ENCODE results near the gene MAGI2.

Gene MAGI2

DNA sequence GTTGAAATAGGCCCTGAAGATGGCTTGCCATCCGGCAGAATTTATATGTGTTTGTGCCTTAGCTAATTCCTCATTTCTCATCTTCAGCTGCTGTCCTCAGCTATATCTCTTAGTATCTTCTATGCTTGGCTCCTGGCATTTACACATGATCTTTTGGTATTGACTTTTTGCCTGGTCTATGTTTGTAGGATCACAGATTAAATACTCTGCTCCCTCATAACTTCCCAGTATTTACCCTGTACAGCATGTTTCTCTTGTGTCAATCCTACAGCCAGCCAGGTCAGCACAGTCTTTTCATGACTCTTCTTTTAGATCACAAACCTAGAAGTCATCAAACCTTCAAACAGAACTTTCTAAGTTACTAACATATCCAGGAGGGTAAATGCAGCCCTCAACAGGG is 743.8 kb downstream of the MAGI2 start:
- H3K4me1 ChIP-seq (ENCODE audit: insufficient read depth, low read length, poor library complexity, severe bottlenecking), result no peaks in the 10 kb centered on the region
- H3K27me3 ChIP-seq (ENCODE audit: insufficient read depth, low read length, poor library complexity, severe bottlenecking), result no peaks in the 10 kb centered on the region
- H3F3A ChIP-seq (ENCODE audit: low read depth), result no peaks in the 10 kb centered on the region
- no peaks in the 10 kb centered on the region for H3K79me2 ChIP-seq (ENCODE audit: insufficient read depth, low read length)
- no peaks in the 10 kb centered on the region for H3K9me3 ChIP-seq (ENCODE audit: insufficient read depth, low read depth, low read length)
- TF ChIP-seq, protein P1, sequence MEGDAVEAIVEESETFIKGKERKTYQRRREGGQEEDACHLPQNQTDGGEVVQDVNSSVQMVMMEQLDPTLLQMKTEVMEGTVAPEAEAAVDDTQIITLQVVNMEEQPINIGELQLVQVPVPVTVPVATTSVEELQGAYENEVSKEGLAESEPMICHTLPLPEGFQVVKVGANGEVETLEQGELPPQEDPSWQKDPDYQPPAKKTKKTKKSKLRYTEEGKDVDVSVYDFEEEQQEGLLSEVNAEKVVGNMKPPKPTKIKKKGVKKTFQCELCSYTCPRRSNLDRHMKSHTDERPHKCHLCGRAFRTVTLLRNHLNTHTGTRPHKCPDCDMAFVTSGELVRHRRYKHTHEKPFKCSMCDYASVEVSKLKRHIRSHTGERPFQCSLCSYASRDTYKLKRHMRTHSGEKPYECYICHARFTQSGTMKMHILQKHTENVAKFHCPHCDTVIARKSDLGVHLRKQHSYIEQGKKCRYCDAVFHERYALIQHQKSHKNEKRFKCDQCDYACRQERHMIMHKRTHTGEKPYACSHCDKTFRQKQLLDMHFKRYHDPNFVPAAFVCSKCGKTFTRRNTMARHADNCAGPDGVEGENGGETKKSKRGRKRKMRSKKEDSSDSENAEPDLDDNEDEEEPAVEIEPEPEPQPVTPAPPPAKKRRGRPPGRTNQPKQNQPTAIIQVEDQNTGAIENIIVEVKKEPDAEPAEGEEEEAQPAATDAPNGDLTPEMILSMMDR (conservative IDR thresholded peaks at IDR 0.05; ENCODE audit: low read length), result no peak
- TF ChIP-seq EZH2phosphoT487 (IDR thresholded peaks at IDR 0.05; ENCODE audit: borderline replicate concordance), result no peak
- H3K36me3 ChIP-seq (ENCODE audit: insufficient read depth, low read length), result no peaks in the 10 kb centered on the region
- H3K4me3 ChIP-seq (ENCODE audit: low read length, poor library complexity, severe bottlenecking), result no peak overlapping the region
- no peaks in the 10 kb centered on the region for H4K20me1 ChIP-seq (ENCODE audit: insufficient read depth, low read length, poor library complexity, severe bottlenecking)
- H3K9ac ChIP-seq (ENCODE audit: low read depth, low read length, poor library complexity, severe bottlenecking), result no peak overlapping the region
- no peaks in the 10 kb centered on the region for H3K9me2 ChIP-seq (replicated peaks; ENCODE audit: low read depth, low read length)
- H3K4me2 ChIP-seq (ENCODE audit: low read depth, low read length, poor library complexity, severe bottlenecking), result no peak overlapping the region
- no peak overlapping the region for H2AFZ ChIP-seq (ENCODE audit: low read length)

DNA sequence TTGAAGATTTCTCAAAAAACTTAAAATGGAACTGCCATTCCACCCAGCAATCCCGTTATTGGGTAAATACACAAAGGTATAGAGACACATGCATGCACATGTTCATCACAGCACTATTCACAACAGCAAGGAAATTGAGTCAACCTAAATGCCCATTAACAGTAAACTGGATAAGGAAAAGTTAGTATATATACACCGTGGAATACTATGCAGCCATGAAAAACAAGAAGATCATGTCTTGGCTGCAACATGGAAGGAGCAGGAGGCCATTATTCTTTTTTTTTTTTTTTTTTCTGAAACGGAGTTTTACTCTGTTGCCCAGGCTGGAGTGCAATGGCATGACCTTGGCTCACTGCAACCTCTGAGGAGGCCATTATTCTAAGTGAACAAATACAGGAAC is 749.0 kb downstream of the MAGI2 start:
- Histone ChIP-seq H3K9me2 (replicated peaks; ENCODE audit: low read depth, low read length) (no peaks in the 10 kb centered on the region), H3K9me3 (ENCODE audit: insufficient read depth, low read depth, low read length) (no peaks in the 10 kb centered on the region), H3K79me2 (ENCODE audit: insufficient read depth, low read length) (no peaks in the 10 kb centered on the region), H2AFZ (ENCODE audit: low read length) (no peak overlapping the region), H3K4me1 (ENCODE audit: insufficient read depth, low read length, poor library complexity, severe bottlenecking) (no peaks in the 10 kb centered on the region), H3F3A (ENCODE audit: low read depth) (no peaks in the 10 kb centered on the region), H3K27me3 (ENCODE audit: insufficient read depth, low read length, poor library complexity, severe bottlenecking) (no peaks in the 10 kb centered on the region), H4K20me1 (ENCODE audit: insufficient read depth, low read length, poor library complexity, severe bottlenecking) (no peaks in the 10 kb centered on the region), H3K36me3 (ENCODE audit: insufficient read depth, low read length) (no peaks in the 10 kb centered on the region), H3K4me2 (ENCODE audit: low read depth, low read length, poor library complexity, severe bottlenecking) (no peak overlapping the region), H3K4me3 (ENCODE audit: low read length, poor library complexity, severe bottlenecking) (no peak overlapping the region), H3K9ac (ENCODE audit: low read depth, low read length, poor library complexity, severe bottlenecking) (no peak overlapping the region)
- TF ChIP-seq, protein P1 (conservative IDR thresholded peaks at IDR 0.05; ENCODE audit: low read length), result no peak
- no peak for TF ChIP-seq EZH2phosphoT487 (IDR thresholded peaks at IDR 0.05; ENCODE audit: borderline replicate concordance)

DNA sequence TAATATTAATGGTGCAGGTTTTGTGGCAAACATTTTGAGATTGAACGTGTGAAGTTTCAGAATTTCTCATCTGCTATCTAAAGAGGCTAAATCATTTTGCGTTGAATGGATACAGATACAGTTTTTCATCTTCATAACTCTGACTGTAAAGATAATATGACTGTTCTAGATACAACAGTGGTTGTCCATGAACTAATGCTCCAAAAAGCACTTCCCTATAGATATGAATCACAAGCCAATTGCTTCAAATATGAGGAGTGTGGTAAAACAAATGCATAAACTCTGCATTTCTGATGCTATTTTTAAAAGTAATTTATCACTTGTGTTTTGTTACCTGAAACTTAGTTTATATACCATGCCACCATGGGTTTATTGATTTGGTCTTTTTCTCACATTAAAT is 750.1 kb downstream of the MAGI2 start:
- H3K9me2 ChIP-seq (replicated peaks; ENCODE audit: low read depth, low read length), result no peaks in the 10 kb centered on the region
- H3K36me3 ChIP-seq (ENCODE audit: insufficient read depth, low read length), result no peaks in the 10 kb centered on the region
- H3K4me2 ChIP-seq (ENCODE audit: low read depth, low read length, poor library complexity, severe bottlenecking), result no peak overlapping the region
- TF ChIP-seq, protein P1 (conservative IDR thresholded peaks at IDR 0.05; ENCODE audit: low read length), result no peak
- TF ChIP-seq EZH2phosphoT487 (IDR thresholded peaks at IDR 0.05; ENCODE audit: borderline replicate concordance), result no peak
- H4K20me1 ChIP-seq (ENCODE audit: insufficient read depth, low read length, poor library complexity, severe bottlenecking), result no peaks in the 10 kb centered on the region
- no peak overlapping the region for H3K9ac ChIP-seq (ENCODE audit: low read depth, low read length, poor library complexity, severe bottlenecking)
- H3K9me3 ChIP-seq (ENCODE audit: insufficient read depth, low read depth, low read length), result no peaks in the 10 kb centered on the region
- H3F3A ChIP-seq (ENCODE audit: low read depth), result no peaks in the 10 kb centered on the region
- H3K4me1 ChIP-seq (ENCODE audit: insufficient read depth, low read length, poor library complexity, severe bottlenecking), result no peaks in the 10 kb centered on the region
- no peak overlapping the region for H2AFZ ChIP-seq (ENCODE audit: low read length)
- H3K4me3 ChIP-seq (ENCODE audit: low read length, poor library complexity, severe bottlenecking), result no peak overlapping the region
- no peaks in the 10 kb centered on the region for H3K27me3 ChIP-seq (ENCODE audit: insufficient read depth, low read length, poor library complexity, severe bottlenecking)
- no peaks in the 10 kb centered on the region for H3K79me2 ChIP-seq (ENCODE audit: insufficient read depth, low read length)

All from Loucy (cell line).